ENCODE measurements around the gene SDHA. TPM values are rescaled to one million over a fixed set of nuclear protein-coding genes. Genes with fewer than 3 reads are reported as not detected.

Gene SDHA
- total RNA-seq, 4 donors from 2014 or later, result 59.9 to 70.4 (median 67.8) TPM

DNA sequence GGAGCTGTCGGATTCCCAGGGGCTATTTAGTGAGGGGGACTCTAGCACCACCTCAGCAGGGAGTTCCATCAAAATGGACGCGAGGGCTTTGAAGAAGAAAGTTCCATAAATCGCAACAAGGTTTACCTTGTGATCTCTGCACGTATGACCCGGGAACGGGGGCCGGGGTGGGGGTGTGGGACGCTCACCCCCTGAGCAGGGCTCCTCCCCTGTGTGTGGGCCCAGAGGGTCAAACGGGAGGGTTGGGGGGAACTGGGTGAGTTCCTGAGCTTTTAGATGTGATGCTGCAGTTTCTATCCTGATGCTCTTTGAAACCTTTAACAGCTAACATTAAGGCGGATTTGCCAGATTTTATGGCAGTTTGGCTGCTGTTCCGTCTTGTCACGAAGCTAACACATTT, 45.7 kb upstream of the SDHA start:
- intact Hi-C loops (cut with DNase I; ENCODE audit: low total_unique reads), result no loop called here
- TF ChIP-seq, protein P1, sequence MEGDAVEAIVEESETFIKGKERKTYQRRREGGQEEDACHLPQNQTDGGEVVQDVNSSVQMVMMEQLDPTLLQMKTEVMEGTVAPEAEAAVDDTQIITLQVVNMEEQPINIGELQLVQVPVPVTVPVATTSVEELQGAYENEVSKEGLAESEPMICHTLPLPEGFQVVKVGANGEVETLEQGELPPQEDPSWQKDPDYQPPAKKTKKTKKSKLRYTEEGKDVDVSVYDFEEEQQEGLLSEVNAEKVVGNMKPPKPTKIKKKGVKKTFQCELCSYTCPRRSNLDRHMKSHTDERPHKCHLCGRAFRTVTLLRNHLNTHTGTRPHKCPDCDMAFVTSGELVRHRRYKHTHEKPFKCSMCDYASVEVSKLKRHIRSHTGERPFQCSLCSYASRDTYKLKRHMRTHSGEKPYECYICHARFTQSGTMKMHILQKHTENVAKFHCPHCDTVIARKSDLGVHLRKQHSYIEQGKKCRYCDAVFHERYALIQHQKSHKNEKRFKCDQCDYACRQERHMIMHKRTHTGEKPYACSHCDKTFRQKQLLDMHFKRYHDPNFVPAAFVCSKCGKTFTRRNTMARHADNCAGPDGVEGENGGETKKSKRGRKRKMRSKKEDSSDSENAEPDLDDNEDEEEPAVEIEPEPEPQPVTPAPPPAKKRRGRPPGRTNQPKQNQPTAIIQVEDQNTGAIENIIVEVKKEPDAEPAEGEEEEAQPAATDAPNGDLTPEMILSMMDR (IDR thresholded peaks at IDR 0.05), result no peak
- TF ChIP-seq POLR2A (IDR thresholded peaks at IDR 0.05), result no peak
- WGBS, 2 donors, result 86 to 93% methylated on average over 13 of the region's 13 CpGs
- peak in 1 of 2 donors; percentile 57 for DNase-seq (ENCODE audit: low spot score in 2 of 2)
- no peak overlapping the region for H3K4me3 ChIP-seq (ENCODE audit: low read depth, poor library complexity, severe bottlenecking)

DNA sequence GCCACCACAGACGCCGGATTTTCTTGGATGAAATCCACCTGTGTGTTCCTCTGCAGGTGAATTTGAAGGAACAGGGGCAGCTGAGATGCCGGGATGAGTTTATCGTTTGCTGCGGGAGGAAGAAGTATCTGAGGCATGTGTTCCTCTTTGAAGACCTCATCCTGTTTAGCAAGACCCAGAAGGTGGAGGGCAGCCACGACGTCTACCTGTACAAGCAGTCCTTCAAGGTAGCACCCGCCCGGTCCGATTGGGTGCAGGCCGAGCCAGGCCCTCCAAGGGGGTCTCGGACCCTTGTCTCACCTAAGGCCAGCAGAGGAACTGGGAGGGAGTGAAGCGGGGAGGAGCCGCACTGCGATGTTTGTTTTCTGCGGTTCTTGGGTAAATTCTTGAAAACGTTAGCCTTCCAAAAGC, 45.3 kb upstream of the SDHA start:
- 82 to 84% methylated on average over 17 of the region's 17 CpGs for WGBS, 2 donors
- no peak overlapping the region for H3K4me3 ChIP-seq (ENCODE audit: low read depth, poor library complexity, severe bottlenecking)
- DNase-seq (ENCODE audit: low spot score in 2 of 2), result peak in 1 of 2 donors; percentile 69
- intact Hi-C loops (cut with DNase I; ENCODE audit: low total_unique reads), result no loop called here
- no peak for TF ChIP-seq POLR2A (IDR thresholded peaks at IDR 0.05)
- TF ChIP-seq, protein P1 (IDR thresholded peaks at IDR 0.05), result no peak

DNA sequence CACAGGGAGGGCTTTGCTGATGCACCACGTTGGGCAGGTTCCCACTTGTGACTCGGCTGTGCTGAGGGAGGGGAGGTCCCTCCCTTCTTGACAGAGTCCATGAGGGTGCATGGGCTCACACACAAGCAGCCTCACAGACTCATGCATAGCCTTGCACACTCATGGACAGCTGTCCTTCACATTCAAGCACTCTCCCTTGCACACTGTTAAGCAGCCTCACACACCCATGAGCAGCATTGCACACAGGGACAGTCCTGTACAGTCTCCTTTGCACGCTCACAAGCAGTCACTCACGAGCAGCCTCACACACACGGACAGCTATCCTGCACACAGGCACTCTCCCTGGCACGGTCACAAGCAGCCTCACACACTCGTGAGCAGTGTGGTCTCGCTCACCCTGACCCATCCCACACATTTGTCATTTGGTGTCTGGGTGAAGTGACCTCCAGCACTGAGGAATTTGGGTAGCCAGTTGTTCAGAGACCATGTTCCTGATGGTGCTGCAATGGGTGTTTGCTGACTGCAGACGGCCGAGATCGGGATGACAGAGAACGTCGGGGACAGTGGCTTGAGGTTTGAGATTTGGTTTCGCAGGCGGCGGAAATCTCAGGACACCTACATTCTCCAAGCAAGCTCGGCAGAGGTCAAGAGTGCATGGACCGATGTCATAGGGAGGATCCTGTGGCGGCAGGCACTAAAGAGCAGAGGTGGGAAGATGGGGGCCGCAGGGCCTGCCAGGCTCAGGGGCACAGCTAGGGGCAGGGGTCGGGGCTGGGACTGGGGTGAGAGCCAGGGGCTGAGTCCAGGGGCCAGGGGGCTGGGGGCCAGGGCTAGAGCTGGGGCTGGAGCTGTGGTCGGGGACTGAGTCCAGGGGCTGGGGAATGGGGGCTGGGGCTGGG, 44.5 kb upstream of the SDHA start:
- WGBS, 2 donors, result 81 to 82% methylated on average over 22 of the region's 22 CpGs
- intact Hi-C loops (cut with DNase I; ENCODE audit: low total_unique reads), result no loop called here
- peak in 1 of 2 donors; percentile 68 for DNase-seq (ENCODE audit: low spot score in 2 of 2)
- no peak for TF ChIP-seq POLR2A (IDR thresholded peaks at IDR 0.05)
- TF ChIP-seq, protein P1 (IDR thresholded peaks at IDR 0.05), result no peak
- no peak overlapping the region for H3K4me3 ChIP-seq (ENCODE audit: low read depth, poor library complexity, severe bottlenecking)

DNA sequence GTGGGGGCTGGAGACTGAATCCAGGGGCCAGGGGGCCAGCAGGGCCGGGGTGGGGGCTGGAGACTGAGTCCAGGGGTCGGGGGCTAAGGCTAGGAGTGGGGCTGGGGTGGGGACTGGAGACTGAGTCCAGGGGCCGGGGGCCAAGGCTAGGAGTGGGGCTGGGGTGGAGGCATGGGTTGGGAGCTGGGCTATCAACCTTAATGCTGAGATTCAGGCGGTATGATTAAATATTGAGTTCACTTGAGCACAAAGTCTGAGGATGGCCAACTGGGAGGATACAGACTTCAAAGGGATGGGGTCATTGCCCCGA, 43.9 kb upstream of the SDHA start:
- intact Hi-C loops (cut with DNase I; ENCODE audit: low total_unique reads), result no loop called here
- peak in 1 of 2 donors; percentile 75 for DNase-seq (ENCODE audit: low spot score in 2 of 2)
- 83 to 97% methylated on average over 4 to 5 of the region's 5 CpGs for WGBS, 2 donors
- no peak for TF ChIP-seq POLR2A (IDR thresholded peaks at IDR 0.05)
- TF ChIP-seq, protein P1 (IDR thresholded peaks at IDR 0.05), result no peak
- H3K4me3 ChIP-seq (ENCODE audit: low read depth, poor library complexity, severe bottlenecking), result no peak overlapping the region

DNA sequence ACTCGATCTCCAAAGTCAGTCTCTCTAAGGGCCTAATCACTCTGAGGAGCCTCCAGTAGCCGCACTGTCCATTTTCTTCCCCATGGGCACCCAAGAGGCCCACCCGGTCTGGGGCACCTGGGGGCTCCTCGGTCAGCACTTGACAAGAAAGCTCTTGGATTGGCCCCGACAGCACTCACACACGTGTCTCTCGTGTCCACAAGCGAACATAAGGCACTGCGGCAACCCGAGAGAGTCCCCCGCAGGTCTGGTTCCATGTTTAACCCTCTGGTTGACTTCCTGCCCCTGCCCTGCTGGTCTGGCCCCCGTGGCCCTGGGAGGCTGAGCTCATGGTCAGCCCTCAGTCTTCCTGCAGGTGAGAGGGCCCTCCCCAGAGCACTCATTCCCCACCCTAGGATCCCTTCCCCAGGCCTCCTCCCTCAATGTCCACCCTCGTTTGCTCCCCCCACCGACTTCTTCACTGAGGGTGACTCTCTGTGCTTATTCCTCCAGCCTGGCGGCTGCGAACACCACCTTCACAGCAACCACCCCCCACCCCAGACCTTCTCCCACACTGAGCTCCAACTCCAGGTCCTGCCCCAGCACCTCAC, 43.1 kb upstream of the SDHA start:
- no peak for TF ChIP-seq POLR2A (IDR thresholded peaks at IDR 0.05)
- TF ChIP-seq, protein P1 (IDR thresholded peaks at IDR 0.05), result no peak
- intact Hi-C loops (cut with DNase I; ENCODE audit: low total_unique reads), result no loop called here
- WGBS, 2 donors, result 90% methylated on average over 16 of the region's 16 CpGs

More for the DNA sequence above, 43.1 kb upstream of the SDHA start:
- H3K4me3 ChIP-seq (ENCODE audit: low read depth, poor library complexity, severe bottlenecking), result no peak overlapping the region
- no peak for DNase-seq (ENCODE audit: low spot score in 2 of 2)

All from lower leg skin (tissue), 4 donors.